HEK293T (cell line): ENCODE data around the gene NLGN4Y.

ENCODE experiments used
- CTCF ChIA-PET: fragments of 350-600 bp; formaldehyde crosslinking; extraction: SDS; loops from one replicate; lab custom pipeline; 2021; ENCODE audit warnings: antibody characterized with exemption, inconsistent platforms; lab: Yijun Ruan, JAX
- POLR2A ChIA-PET: fragments of 350-600 bp; formaldehyde crosslinking; extraction: SDS; loops from one replicate; lab custom pipeline; 2020; ENCODE audit warnings: antibody characterized with exemption, inconsistent platforms; lab: Yijun Ruan, JAX
- DNase-seq: peaks from one replicate; pipeline ENCODE4 v3.0.0; 2012; ENCODE audit warnings: mixed read lengths; ENCODE audit errors: extremely low spot score
- BHLHE40 ChIP-seq: fragments of 450-650 bp; IDR thresholded peaks from 2 replicates; pipeline ENCODE4 v1.6.1; 2016; ENCODE audit warnings: mild to moderate bottlenecking, moderate library complexity, borderline replicate concordance
- CTBP1 ChIP-seq: fragments of 450-650 bp; IDR thresholded peaks from 2 replicates; pipeline ENCODE4 v1.6.1; 2016; ENCODE audit warnings: borderline replicate concordance
- PKNOX1 ChIP-seq: fragments of 450-650 bp; IDR thresholded peaks from 2 replicates; pipeline ENCODE4 v1.6.1; 2016

Gene NLGN4Y

GRCh38 chrY:14871971-14872370 is 347.6 kb downstream of the NLGN4Y start:
- no peak for DNase-seq
- ChIA-PET CTCF (no interaction called here), POLR2A (no interaction called here)
- TF ChIP-seq PKNOX1 (no peak), BHLHE40 (no peak), CTBP1 (no peak)
